C1 segment of cervical spinal cord (tissue), 14 donors: ENCODE measurements around the gene DUSP16.
A peak's percentile ranks its signal among the peaks of the same experiment; 100 is the strongest.
"Not testable (repeated sequence)": the region's sequence is repeated elsewhere in the genome, so short reads cannot be mapped to it uniquely, and the experiment has no call there.

Experiments used
- DNase-seq, 14 donors: peaks; one replicate each; lab custom pipeline; 2025; lab: John Stamatoyannopoulos, UW

The DUSP16 gene

GRCh38 chr12:12585115-12585863, 22.6 kb upstream of the DUSP16 start:
- no peak for DNase-seq

- no peak for DNase-seq
These were observed 21.0 kb upstream of the DUSP16 start for GRCh38 chr12:12583510-12584178.

- DNase-seq = no peak
These were observed 20.2 kb upstream of the DUSP16 start for GRCh38 chr12:12582895-12583303.

DNA sequence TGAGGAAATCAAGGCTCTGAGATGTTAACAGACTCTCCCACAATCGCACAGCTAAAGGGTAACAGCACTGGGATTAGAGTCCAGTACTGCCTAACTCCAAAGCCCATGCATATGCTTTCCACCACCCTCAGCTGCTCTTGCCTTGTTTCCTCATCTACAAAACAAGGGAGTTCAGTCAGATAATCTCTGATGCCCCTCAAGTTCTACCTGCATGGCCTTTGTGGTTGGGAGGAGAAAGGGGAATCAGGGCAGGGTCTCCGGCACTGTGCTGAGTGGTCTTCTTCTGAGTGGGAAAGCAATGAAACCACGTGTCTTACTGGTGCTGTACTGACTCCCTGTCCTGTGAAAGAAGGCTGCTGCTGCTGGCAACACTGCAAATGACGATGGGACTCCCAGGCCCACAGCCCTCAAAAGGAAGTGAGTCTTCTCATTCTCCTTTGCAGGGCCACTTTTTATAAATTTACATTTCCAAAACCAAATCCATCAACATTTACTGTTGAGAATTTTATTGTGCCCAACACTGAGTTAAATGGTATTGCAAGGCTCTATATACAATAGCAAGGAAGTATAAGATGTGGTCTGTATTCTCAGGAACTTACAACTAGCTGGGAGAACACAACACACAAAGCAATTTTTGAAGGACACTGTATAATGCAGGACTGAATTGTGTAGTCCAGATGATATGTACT, 19.7 kb upstream of the DUSP16 start:
- no peak for DNase-seq

DNA sequence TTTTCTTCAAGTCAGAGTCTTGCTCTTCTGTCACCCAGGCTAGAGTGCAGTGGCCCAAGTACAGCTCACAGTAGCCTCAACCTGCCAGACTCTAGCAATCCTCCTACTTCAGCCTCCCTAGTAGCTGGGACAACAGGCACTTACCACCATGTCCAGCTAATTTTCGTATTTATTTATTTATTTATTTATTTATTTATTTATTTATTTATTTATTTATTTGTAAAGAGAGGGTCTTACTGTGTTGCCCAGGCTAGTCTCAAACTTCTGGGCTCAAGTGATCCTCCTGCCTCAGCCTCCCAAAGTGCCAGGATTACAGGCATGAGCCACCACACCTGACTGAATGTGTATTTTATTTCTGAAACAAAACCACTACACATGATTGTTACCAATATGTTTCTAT, 18.1 kb upstream of the DUSP16 start:
- DNase-seq = not testable (repeated sequence)

DNA sequence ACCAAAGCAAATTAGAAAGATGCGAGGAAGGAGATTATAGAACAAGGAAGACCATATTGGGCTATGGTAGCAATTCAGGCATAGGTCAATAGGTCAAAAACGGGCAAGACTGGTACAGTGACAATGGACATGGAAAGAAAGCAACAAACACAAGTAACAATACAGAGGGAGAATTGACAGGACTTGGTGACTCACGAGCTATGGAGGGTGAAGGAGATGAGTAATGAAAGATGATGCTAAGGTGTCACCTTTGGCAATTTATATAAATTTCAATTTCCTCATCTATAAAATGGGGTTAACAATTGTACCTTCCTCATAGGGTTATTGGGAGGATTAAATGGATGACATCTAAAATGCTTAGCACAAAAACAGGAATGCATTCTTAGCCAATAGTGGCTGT, 15.1 kb upstream of the DUSP16 start:
- no peak for DNase-seq

DNA sequence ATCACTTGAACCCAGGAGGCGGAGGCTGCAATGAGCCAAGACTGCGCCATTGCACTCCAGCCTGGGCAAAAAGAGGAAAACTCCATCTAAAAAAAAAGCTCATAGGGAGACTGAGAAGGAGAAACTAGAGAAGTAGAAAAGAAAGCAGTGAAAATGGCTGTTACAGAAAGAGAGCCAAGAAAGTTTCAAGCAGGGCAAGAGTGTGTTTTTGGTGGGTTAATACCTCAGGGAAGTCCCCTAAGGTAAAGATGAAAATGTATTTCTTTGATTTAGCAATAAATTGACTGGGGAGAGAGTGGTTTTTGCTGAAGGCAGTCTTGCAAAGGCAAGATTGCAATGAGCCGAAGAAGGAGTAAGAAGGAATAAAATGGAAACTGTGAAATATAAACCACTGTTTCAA, 10.0 kb upstream of the DUSP16 start:
- DNase-seq = no peak

DNA sequence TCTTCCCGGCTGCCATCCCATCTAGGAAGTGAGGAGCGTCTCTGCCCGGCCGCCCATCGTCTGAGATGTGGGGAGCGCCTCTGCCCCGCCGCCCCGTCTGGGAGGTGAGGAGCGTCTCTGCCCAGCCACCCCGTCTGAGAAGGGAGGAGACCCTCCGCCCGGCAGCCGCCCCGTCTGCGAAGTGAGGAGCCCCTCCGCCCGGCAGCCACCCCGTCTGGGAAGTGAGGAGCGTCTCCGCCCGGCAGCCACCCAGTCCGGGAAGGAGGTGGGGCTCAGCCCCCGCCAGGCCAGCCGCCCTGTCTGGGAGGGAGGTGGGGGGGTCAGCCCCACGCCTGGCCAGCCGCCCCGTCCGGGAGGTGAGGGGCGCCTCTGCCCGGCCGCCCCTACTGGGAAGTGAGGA, 3.3 kb upstream of the DUSP16 start:
- DNase-seq = not testable (repeated sequence)

- DNase-seq = no peak
These were observed 2.2 kb upstream of the DUSP16 start for GRCh38 chr12:12564911-12565310.

DNA sequence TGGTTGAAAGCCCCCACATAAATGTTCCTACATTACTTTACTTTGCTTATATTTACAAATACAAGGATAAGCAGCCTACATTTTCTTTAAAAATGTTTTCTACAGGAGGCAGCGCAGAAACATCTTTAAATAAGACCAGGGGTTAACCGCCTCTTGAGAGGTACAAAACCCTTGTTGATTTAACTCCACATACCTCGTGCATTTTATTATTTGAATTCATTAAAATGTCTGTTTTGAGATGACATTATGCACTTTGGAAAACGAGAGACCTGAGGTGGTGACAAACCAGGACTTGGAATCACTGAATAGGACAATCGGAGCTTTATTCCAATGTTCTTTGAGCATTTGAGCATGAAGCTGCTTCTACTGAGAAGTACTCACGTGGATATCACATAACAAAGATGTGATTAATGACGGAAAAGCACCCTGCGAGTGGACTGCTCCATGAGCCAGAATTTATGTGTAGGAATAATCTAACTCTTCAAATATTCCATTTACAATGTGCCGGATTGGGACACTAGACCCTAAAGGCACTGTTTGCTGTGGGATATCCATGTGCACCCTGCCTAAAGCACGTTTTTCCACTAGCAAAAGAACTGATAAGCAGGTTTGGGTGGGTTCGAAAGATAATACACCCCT, 746 bp upstream of the DUSP16 start:
- peak in 8 of 14 donors; percentile 31 to 69 (median 55) for DNase-seq

- DNase-seq = peak in 6 of 14 donors; percentile 31 to 71 (median 44)
These were observed 613 bp downstream of the DUSP16 start for GRCh38 chr12:12562016-12562483.

- peak in 12 of 14 donors; percentile 28 to 82 (median 54) for DNase-seq
These were observed 1.2 kb downstream of the DUSP16 start for GRCh38 chr12:12561371-12562015.

DNA sequence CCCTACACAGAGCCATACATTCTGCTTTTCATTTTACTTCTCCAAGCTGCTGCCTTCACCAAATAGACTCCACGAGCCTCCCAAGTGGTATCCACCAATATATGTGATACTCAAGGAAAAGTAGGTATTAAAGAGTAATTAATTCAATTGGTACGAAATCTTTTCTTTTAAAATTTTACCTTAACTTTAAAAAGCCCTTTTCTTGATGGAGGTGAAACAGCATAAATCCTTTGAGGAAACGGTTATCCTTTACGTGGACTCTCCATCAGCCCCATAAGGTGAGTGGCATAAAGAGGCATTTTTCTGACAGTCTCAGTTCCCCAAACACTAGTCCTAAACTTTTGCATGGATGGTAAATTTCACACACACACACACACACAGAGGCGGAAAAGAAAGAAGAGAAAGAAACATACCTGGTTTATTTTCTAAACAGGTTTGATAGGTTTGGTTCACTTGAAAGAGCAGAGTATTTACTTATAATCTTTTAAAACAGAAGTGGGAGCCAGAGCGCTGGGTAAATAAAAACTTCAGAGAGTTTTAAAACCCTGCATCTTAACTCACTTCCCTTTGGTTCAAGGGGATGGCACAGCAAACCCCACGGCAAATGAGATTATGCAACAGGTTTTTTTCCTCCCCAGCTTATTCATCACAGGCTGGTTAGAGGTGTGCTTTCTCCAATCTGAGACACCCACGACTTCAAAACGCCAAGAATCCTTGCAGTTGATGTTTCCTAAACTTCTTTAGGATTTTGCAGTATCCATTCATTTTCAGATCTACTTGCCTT, 1.9 kb downstream of the DUSP16 start:
- DNase-seq = peak in 8 of 14 donors; percentile 6 to 70 (median 19)

DNA sequence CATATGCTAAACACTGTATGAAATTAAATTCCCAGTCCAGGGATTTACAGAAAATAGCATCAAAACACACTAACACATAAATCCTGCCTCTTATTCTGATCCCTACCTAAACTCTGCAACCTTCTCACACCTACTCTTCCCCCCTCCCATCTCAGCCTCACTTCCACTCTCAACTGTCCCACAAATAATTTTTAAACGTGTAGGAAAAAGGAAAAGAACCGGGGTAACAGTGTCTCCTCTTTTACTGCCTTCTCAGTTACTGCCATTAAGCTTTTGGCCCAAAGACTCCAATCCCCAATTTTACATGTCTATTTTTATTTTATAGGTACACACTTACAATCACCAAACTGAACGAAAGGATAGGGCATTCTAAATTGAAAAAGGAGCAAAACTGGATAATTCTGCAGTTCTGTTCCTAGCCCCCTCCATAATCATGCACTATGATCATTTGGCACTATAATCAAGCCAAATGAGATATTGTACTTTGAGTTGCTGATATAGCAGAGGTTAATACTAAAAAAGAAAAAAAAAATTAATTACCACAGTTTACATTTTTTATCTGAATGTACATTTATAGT, 2.9 kb downstream of the DUSP16 start:
- no peak for DNase-seq

GRCh38 chr12:12558291-12558690, 4.4 kb downstream of the DUSP16 start:
- DNase-seq = no peak

GRCh38 chr12:12557733-12558132, 4.9 kb downstream of the DUSP16 start:
- no peak for DNase-seq

GRCh38 chr12:12555656-12556055, 7.0 kb downstream of the DUSP16 start:
- DNase-seq = no peak

DNA sequence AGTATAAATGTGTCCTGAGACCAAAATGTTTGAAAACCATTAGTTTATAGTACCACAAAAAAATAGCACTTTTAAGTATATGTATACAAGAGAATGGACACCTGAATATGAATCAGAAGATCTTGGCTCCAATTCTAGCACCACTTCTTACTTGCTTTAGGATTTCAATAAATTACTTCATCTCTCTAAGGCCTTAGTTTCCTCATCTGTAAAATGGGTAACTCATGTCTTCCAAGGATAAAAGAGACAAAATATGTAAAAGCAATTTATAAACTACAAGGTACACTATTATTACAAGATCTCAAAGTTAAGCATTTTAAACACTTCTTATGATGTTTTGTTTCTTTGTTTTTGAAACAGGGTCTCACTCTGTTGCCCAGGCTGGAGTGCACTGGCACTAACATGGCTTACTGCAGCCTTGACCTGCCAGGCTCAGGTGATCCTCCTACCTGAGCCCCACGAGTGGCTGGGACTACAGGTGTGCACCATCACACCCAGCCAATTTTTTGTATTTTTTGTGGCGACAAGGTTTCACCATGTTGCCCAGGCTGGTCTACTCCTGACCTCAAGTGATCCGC, 9.4 kb downstream of the DUSP16 start:
- DNase-seq = no peak

- DNase-seq = no peak
These were observed 11.5 kb downstream of the DUSP16 start for GRCh38 chr12:12551115-12551514.

DNA sequence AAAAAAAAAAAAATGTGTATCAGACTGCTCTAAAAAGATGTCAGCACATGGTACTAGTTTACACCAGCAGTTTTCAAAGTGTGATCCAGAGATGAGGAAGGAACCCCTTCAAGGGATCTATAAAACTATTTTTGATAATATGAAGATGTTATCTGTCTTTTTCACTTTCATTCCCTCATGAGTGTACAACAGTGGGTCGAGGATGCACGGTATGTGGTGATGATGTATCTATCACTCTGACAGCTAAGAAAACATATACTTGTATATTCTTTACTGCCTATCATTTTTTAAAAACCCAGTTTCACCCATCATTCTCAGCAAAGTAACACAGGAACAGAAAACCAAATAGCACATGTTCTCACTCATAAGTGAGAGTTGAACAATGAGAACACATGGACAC, 12.4 kb downstream of the DUSP16 start:
- no peak for DNase-seq
